ENCODE measurements around the gene CCDC201. TPM values are rescaled to one million over a fixed set of nuclear protein-coding genes. Genes with fewer than 3 reads are reported as not detected.

Gene CCDC201
- total and polyA plus RNA-seq, 8 donors = 0.04 TPM; not detected in 7

DNA sequence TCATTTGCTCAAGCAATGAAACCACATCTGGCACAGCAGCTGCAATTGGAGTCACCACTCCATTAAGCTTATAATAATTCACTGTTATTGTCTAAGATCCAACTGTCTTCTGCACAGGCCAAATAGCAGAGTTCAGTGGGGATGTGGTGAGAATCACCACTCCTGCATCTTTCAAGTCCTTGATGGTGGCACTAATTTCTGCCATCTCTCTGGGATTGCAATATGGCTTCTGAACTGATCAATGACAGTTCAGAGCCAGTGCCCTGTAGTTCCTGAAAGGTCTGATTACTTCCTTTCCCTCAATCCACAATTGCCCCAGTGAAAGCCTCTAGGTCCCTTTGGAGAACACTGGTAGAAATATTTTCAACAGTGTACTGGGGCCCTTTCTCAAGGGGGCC is 21.8 kb upstream of the CCDC201 start:
- no peaks in the 10 kb centered on the region for H3K4me1 ChIP-seq
- no peak for DNase-seq
- H3K4me3 ChIP-seq = no peak overlapping the region
- no peaks in the 10 kb centered on the region for H3K36me3 ChIP-seq
- peaks cover 0 to 46% of the 10 kb centered on the region in 2 donors for H3K27me3 ChIP-seq
- intact Hi-C loops (cut with DNase I) = no loop called here
- no peak for ATAC-seq
- TF ChIP-seq, protein P1, sequence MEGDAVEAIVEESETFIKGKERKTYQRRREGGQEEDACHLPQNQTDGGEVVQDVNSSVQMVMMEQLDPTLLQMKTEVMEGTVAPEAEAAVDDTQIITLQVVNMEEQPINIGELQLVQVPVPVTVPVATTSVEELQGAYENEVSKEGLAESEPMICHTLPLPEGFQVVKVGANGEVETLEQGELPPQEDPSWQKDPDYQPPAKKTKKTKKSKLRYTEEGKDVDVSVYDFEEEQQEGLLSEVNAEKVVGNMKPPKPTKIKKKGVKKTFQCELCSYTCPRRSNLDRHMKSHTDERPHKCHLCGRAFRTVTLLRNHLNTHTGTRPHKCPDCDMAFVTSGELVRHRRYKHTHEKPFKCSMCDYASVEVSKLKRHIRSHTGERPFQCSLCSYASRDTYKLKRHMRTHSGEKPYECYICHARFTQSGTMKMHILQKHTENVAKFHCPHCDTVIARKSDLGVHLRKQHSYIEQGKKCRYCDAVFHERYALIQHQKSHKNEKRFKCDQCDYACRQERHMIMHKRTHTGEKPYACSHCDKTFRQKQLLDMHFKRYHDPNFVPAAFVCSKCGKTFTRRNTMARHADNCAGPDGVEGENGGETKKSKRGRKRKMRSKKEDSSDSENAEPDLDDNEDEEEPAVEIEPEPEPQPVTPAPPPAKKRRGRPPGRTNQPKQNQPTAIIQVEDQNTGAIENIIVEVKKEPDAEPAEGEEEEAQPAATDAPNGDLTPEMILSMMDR (IDR thresholded peaks at IDR 0.05) = no peak
- no peaks in the 10 kb centered on the region for H3K9me3 ChIP-seq
- H3K27ac ChIP-seq = no peak overlapping the region

DNA sequence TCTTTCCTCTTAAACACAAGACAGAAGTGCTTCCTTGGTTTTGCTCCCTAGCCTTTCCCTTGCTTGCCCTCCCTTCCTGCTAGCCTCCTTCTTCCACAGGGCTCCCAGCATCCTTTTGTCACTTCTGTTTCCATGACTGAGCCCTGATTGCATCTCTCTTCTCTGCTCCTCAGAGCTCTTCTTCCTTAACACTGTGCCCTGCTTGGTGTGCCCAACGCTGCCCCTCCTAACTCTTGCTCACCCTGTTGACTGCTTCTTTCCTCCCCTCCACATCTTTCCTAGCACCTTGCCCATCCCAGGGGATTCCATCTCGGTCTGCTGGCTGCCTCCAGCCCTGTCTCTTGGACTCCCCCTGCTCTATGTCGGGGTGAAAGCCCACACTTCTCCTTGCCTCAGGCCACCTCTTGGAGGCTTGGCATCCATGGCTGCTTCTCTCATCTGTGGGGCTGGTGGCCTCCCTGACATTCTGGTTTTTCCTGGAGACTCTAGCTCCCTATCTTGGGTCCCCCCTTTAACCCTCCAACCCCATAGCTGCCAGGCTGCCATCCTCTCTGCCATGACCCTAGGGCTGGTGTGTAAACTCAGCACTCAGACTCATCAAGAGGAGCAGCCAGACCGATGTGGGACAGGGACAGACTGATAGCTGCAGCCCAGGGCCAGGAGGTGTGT is 21.2 kb upstream of the CCDC201 start:
- no peaks in the 10 kb centered on the region for H3K36me3 ChIP-seq
- TF ChIP-seq, protein P1 (IDR thresholded peaks at IDR 0.05) = no peak
- intact Hi-C loops (cut with DNase I) = no loop called here
- no peaks in the 10 kb centered on the region for H3K9me3 ChIP-seq
- no peak overlapping the region for H3K4me3 ChIP-seq
- no peak for DNase-seq
- no peak for ATAC-seq
- H3K27me3 ChIP-seq = peaks cover 3 to 51% of the 10 kb centered on the region in 2 donors
- H3K27ac ChIP-seq = no peak overlapping the region
- no peaks in the 10 kb centered on the region for H3K4me1 ChIP-seq

DNA sequence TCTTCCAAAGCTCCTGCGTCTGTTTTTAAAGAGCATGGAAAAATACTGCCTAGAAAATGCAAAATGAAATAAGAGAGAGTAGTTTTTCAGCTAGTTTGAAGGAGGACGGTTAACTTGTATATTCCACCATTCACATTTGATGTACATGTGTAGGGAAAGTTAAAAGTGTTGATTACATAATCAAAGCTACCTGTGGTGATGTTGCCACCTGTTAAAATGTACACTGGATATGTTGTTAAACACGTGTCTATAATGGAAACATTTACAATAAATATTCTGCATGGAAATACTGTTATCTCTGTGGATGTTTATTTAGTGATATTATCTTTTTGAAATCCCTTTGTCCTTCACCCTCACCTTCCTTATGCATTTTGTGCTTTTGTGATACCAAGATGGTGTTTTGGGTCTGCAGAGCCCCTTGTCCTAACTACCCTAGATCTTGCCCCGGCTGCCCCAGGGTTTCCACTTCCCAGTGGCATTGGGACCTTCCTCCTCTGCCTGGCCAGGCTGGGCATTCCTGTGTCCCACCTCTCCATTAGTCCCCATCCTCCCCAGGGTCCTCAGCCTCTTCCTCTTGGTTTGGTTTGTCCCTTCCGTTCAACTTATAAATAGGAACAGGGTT is 20.6 kb upstream of the CCDC201 start:
- DNase-seq (no peak), ATAC-seq (no peak)
- Histone ChIP-seq H3K27me3 (peaks cover 9 to 57% of the 10 kb centered on the region in 2 donors), H3K27ac (no peak overlapping the region), H3K9me3 (no peaks in the 10 kb centered on the region), H3K36me3 (no peaks in the 10 kb centered on the region), H3K4me1 (peaks cover 0 to 4% of the 10 kb centered on the region in 2 donors), H3K4me3 (no peak overlapping the region)
- intact Hi-C loops (cut with DNase I) = no loop called here
- TF ChIP-seq, protein P1 (IDR thresholded peaks at IDR 0.05) = no peak

DNA sequence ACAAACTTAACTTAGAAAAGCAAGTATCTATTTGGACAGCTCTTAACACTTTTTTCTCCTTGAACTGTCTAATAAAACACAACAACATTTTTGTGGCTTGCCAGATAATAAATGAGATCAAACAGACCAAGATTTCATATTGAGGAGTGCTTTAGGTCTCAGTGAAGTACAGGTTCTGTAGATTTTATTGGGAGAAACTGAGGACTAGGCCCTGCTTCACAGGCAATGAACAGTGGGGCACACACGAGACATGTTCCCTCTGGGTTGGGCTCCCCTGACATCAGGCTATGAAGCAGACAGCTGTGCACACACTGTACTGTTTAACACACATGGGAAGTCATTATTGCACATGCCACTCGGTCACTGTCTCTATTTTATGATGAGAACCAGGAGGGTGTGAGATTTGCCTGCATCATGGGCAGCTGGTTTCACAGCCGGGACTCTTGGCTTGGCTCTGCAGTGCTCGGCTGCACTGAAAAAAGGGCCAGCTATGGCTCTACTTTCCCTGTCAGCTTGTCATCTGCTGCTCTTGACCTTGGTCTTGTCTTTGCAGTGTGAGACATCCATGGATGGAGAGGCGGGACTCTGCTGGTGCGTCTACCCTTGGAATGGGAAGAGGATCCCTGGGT is 19.6 kb upstream of the CCDC201 start:
- TF ChIP-seq, protein P1 (IDR thresholded peaks at IDR 0.05) = no peak
- Histone ChIP-seq H3K4me1 (peaks cover 0 to 8% of the 10 kb centered on the region in 2 donors), H3K27me3 (peaks cover 18 to 67% of the 10 kb centered on the region in 2 donors), H3K27ac (no peak overlapping the region), H3K4me3 (no peak overlapping the region), H3K9me3 (no peaks in the 10 kb centered on the region), H3K36me3 (no peaks in the 10 kb centered on the region)
- DNase-seq (no peak), ATAC-seq (no peak)
- intact Hi-C loops (cut with DNase I) = no loop called here

All from left lung (tissue), 10 donors.